HepG2 (cell line): ENCODE measurements around the gene DNAJC4. TPM values are rescaled to one million over a fixed set of nuclear protein-coding genes. Genes with fewer than 3 reads are reported as not detected.

Experiments used
- GFI1 ChIP-seq: sonication (generic); formaldehyde crosslinking; IDR thresholded peaks from 2 replicates; pipeline ENCODE4 v1.5.0; 2020; ENCODE audit warnings: missing genetic modification reagents, mild to moderate bottlenecking, borderline replicate concordance
- HOXA5 ChIP-seq: sonication (generic); formaldehyde crosslinking; IDR thresholded peaks from 2 replicates; pipeline ENCODE4 v1.4.0; 2020; ENCODE audit warnings: missing genetic modification reagents
- POLR2AphosphoS5 ChIP-seq: IDR thresholded peaks from 2 replicates; pipeline ENCODE4 v1.6.1; 2012; ENCODE audit warnings: low read depth, low read length
- RELA ChIP-seq: sonication (generic); formaldehyde crosslinking; IDR thresholded peaks from 2 replicates; pipeline ENCODE4 v1.4.0; 2020; ENCODE audit warnings: missing genetic modification reagents
- RORA ChIP-seq: sonication (generic); formaldehyde crosslinking; IDR thresholded peaks from 2 replicates; pipeline ENCODE4 v1.5.0; 2020; ENCODE audit warnings: mild to moderate bottlenecking, missing genetic modification reagents, moderate library complexity
- ZC3H13 ChIP-seq: sonication (generic); formaldehyde crosslinking; IDR thresholded peaks from 2 replicates; pipeline ENCODE4 v1.8.1; 2023; ENCODE audit warnings: mild to moderate bottlenecking, missing genetic modification reagents, moderate library complexity
- ZNF136 ChIP-seq: sonication (generic); formaldehyde crosslinking; IDR thresholded peaks from 2 replicates; pipeline ENCODE4 v1.8.1; 2022; ENCODE audit warnings: low read depth, mild to moderate bottlenecking, moderate library complexity, missing genetic modification reagents
- ZNF383 ChIP-seq: sonication (generic); formaldehyde crosslinking; IDR thresholded peaks from 2 replicates; pipeline ENCODE4 v1.4.0; 2020; ENCODE audit warnings: missing genetic modification reagents, mild to moderate bottlenecking, borderline replicate concordance
- ZNF501 ChIP-seq: sonication (generic); formaldehyde crosslinking; IDR thresholded peaks from 2 replicates; pipeline ENCODE4 v1.5.1; 2020; ENCODE audit warnings: mild to moderate bottlenecking, moderate library complexity, missing genetic modification reagents
- ZNF569 ChIP-seq: sonication (generic); formaldehyde crosslinking; IDR thresholded peaks from 2 replicates; pipeline ENCODE4 v1.5.0; 2020; ENCODE audit warnings: mild to moderate bottlenecking, missing genetic modification reagents, moderate library complexity, borderline replicate concordance
- ZNF598 ChIP-seq: sonication (generic); formaldehyde crosslinking; IDR thresholded peaks from 2 replicates; pipeline ENCODE4 v1.5.1; 2020; ENCODE audit warnings: mild to moderate bottlenecking, missing genetic modification reagents, borderline replicate concordance
- ZNF761 ChIP-seq: sonication (generic); formaldehyde crosslinking; conservative IDR thresholded peaks from 2 replicates; pipeline ENCODE4 v1.4.0; 2020; ENCODE audit warnings: mild to moderate bottlenecking, missing genetic modification reagents
- polyA plus RNA-seq, 8 experiments: library from polyadenylated mRNA; depleted of rRNA in 3 of 8; stranded (reverse) in 7 of 8; unstranded in 1 of 8; fragments of >200 nt; fragmentation: Illumina TruSeq in 4 of 8; extraction: Trizol in 4 of 8; gene quantifications; 2 replicates each; pipeline versions ENCODE4 v1.2.1 to v1.2.3, GENCODE V29; 2011 to 2016; ENCODE audit warnings: low read depth in 4 of 8, missing spikeins in 1 of 8, mixed read lengths in 1 of 8; ENCODE audit not compliant: insufficient read depth in 1 of 8
- total RNA-seq, 5 experiments: library from RNA; depleted of rRNA; stranded (reverse); fragments of >200 nt; fragmentation: Illumina TruSeq; extraction: Trizol; gene quantifications; 2 replicates each; pipeline ENCODE4 v1.2.3, GENCODE V29; 2016; ENCODE audit warnings: low read depth in 1 of 5
- TF ChIP-seq, protein P1 (sequence below): sonication (generic); formaldehyde crosslinking; conservative IDR thresholded peaks from 2 replicates; pipeline ENCODE4 v1.8.0; 2022; ENCODE audit warnings: missing genetic modification reagents
- TF ChIP-seq, protein P2 (sequence below): IDR thresholded peaks from 2 replicates; pipeline ENCODE4 v1.6.1; 2016

The DNAJC4 gene
- total and polyA plus RNA-seq, 2 of the 13 experiments (the other 11 are each of a cell fraction or from before 2014, with no cell fraction given) = 10.3 to 60.8 TPM

DNA sequence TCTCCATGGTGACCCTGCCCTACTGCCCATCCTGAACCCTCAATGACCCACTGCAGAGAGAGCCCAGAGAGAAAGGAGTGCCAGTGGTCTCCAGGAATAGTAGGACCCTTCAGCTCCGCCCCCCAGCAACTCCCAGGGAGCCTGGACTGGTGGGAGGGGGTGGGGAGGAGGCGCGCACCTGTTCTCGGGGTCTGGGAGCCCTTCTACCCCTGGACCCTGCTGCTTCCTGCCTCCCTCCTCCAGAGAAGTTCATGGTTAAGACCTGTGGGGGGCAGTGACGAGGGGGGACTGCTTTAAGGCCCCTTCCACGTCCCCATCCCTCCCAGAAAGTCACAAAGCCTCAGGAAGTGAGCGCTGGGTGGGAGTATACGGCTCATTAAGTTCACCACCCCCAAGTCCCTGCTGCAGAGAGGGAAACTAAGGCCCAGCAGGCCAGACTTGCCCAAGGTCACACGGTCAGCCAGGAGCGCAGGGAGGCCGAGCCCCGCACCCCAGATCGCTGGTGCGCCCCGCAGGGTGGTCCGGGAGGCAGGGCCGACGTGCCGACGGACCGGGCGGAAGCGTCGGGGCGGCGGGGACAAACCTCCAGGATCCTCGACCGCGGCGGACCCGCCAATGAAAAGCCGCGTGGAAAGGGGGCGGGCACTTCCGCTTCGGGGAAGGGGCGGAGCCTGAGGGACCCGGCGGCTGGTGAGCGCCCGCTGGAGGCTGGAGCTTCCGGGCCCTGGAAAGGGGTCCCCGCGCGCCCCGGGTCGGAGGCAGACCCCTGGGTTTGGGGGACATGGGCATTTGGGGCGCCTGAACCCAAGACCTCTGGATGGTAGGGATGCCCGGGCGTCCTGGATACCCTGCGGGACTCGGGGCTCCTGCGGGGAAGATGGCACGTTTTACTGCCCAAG, 4.5 kb upstream of the DNAJC4 start, which contains the start of the genes NUDT22 and TRPT1 (continued):
- TF ChIP-seq ZNF136 = 0 out of 2 replicates have a peak, but pooled peaks have one; percentile 34
- TF ChIP-seq, protein P1, sequence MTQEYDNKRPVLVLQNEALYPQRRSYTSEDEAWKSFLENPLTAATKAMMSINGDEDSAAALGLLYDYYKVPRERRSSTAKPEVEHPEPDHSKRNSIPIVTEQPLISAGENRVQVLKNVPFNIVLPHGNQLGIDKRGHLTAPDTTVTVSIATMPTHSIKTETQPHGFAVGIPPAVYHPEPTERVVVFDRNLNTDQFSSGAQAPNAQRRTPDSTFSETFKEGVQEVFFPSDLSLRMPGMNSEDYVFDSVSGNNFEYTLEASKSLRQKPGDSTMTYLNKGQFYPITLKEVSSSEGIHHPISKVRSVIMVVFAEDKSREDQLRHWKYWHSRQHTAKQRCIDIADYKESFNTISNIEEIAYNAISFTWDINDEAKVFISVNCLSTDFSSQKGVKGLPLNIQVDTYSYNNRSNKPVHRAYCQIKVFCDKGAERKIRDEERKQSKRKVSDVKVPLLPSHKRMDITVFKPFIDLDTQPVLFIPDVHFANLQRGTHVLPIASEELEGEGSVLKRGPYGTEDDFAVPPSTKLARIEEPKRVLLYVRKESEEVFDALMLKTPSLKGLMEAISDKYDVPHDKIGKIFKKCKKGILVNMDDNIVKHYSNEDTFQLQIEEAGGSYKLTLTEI (CRISPR knock-in tag) = no peak
- TF ChIP-seq RELA (CRISPR knock-in tag) = 0 out of 2 replicates have a peak, but pooled peaks have one; percentile 46
- TF ChIP-seq, protein P2, sequence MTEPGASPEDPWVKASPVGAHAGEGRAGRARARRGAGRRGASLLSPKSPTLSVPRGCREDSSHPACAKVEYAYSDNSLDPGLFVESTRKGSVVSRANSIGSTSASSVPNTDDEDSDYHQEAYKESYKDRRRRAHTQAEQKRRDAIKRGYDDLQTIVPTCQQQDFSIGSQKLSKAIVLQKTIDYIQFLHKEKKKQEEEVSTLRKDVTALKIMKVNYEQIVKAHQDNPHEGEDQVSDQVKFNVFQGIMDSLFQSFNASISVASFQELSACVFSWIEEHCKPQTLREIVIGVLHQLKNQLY = no peak
- no peak for TF ChIP-seq ZNF761
- peak; percentile 57; the same call in 1 of the 2 replicates for TF ChIP-seq HOXA5 (CRISPR knock-in tag)
- TF ChIP-seq ZNF569 (CRISPR knock-in tag) = no peak
- peak; percentile 87 for TF ChIP-seq ZNF501 (CRISPR knock-in tag)
- peak; percentile 82 for TF ChIP-seq POLR2AphosphoS5
- TF ChIP-seq ZNF383 (CRISPR knock-in tag) = no peak
- TF ChIP-seq ZNF598 (CRISPR knock-in tag) = no peak
- peak; percentile 68; the same call in 1 of the 2 replicates for TF ChIP-seq ZC3H13 (CRISPR knock-in tag)
- TF ChIP-seq GFI1 (CRISPR knock-in tag) = 0 out of 2 replicates have a peak, but pooled peaks have one; percentile 38
- no peak for TF ChIP-seq RORA (CRISPR knock-in tag)
